HCT116 (cell line): ENCODE data around the gene IL11. TPM values are rescaled to one million over a fixed set of nuclear protein-coding genes. Genes with fewer than 3 reads are reported as not detected.

ENCODE experiments used
- ATAC-seq: fragments of 200-7000 bp; cut with Tn5 transposase; 2 replicates; pipeline ENCODE4 v1.9.1; 2020; ENCODE audit warnings: mild to moderate bottlenecking, moderate library complexity
- BruUV-seq: library from RNA; stranded (reverse); fragments of 400-500 nt; replicated peaks from 2 replicates; lab custom pipeline; 2021; lab: Mats Ljungman, UMichigan
- CTCF ChIA-PET: fragments of 300-600 bp; sonication (Branson Sonifier 250); formaldehyde crosslinking; loops from one replicate; lab custom pipeline; 2021; ENCODE audit warnings: antibody characterized with exemption; lab: Charles Lee
- POLR2A ChIA-PET: fragments of 300-600, 350-600 bp; sonication (Branson Sonifier 250); formaldehyde crosslinking; loops from one replicate; lab custom pipeline; 2021; ENCODE audit warnings: antibody characterized with exemption; lab: Charles Lee
- RAD21 ChIA-PET, 2 experiments: fragments of 300-600 bp; sonication (Branson Sonifier 250); formaldehyde crosslinking; loops; one replicate each; lab custom pipeline; 2023; ENCODE audit warnings: low total read pairs in 2 of 2; ENCODE audit not compliant: uncharacterized antibody in 2 of 2, unreplicated experiment in 2 of 2, low non-redundant PET in 1 of 2; lab: Charles Lee
- DNase-seq: peaks from one replicate; pipeline ENCODE4 v3.0.0-alpha.2; 2010; ENCODE audit warnings: low read depth, low spot score
- H2AFZ ChIP-seq: fragments of 200-600 bp; shearing (Covaris generic), sonication (generic); 2 replicates; pipeline ENCODE4 v1.6.1; 2017; ENCODE audit warnings: low read depth, mixed run types, mixed read lengths, antibody characterized with exemption, low read length; ENCODE audit not compliant: poor library complexity, severe bottlenecking
- H3K27ac ChIP-seq: 2 replicates; pipeline ENCODE4 v1.5.1; 2012; ENCODE audit warnings: low read depth, low read length
- H3K27me3 ChIP-seq: fragments of 200-600 bp; sonication (generic); 2 replicates; pipeline ENCODE4 v1.6.1; 2016; ENCODE audit warnings: mixed run types, low read length, mixed read lengths; ENCODE audit not compliant: insufficient read depth
- H3K36me3 ChIP-seq, 2 experiments: fragments of 200-500 bp in 1 of 2; fragments of 200-600 bp in 1 of 2; sonication (Bioruptor generic) in 1 of 2; sonication (generic) in 1 of 2; 2 replicates each; pipeline versions ENCODE4 v1.5.1 to v1.6.1; 2014 to 2016; ENCODE audit warnings: low read length in 2 of 2, inconsistent platforms in 1 of 2, mixed read lengths in 1 of 2, mixed run types in 1 of 2; ENCODE audit not compliant: insufficient read depth in 2 of 2, control insufficient read depth in 1 of 2
- H3K4me1 ChIP-seq, 2 experiments: fragments of 200-600 bp in 1 of 2; sonication (generic) in 1 of 2; 2 replicates each; pipeline versions ENCODE4 v1.5.1 to v1.6.1; 2012 to 2017; ENCODE audit warnings: low read length in 2 of 2, inconsistent platforms in 1 of 2, mild to moderate bottlenecking in 1 of 2, mixed read lengths in 1 of 2, mixed run types in 1 of 2, moderate library complexity in 1 of 2; ENCODE audit not compliant: insufficient read depth in 2 of 2, control insufficient read depth in 1 of 2
- H3K4me2 ChIP-seq: fragments of 200-600 bp; sonication (generic); 2 replicates; pipeline ENCODE4 v1.6.1; 2017; ENCODE audit warnings: mixed run types, low read length, mixed read lengths
- H3K4me3 ChIP-seq, 2 experiments: fragments of 200-600 bp in 1 of 2; sonication (generic) in 1 of 2; replicated peaks in 1 of 2; 2 replicates each; pipeline ENCODE4 v1.5.1; 2011 to 2016; ENCODE audit warnings: low read length in 2 of 2, control low read depth in 1 of 2, low read depth in 1 of 2, mild to moderate bottlenecking in 1 of 2, mixed read lengths in 1 of 2, mixed run types in 1 of 2
- H3K79me2 ChIP-seq: fragments of 200-600 bp; sonication (generic); 2 replicates; pipeline ENCODE4 v1.6.1; 2017; ENCODE audit warnings: mild to moderate bottlenecking, mixed run types, low read length, moderate library complexity, mixed read lengths; ENCODE audit not compliant: insufficient read depth
- H3K9ac ChIP-seq: fragments of 200-600 bp; sonication (generic); 2 replicates; pipeline ENCODE4 v1.6.1; 2016; ENCODE audit warnings: low read length, mixed read lengths
- H3K9me2 ChIP-seq: fragments of 200-600 bp; sonication (generic), shearing (Covaris generic); 2 replicates; pipeline ENCODE4 v1.6.1; 2017; ENCODE audit warnings: mixed run types, mild to moderate bottlenecking, moderate library complexity; ENCODE audit not compliant: insufficient read depth
- H3K9me3 ChIP-seq, 2 experiments: fragments of 200-500 bp in 1 of 2; fragments of 200-600 bp in 1 of 2; sonication (Bioruptor generic) in 1 of 2; sonication (generic) in 1 of 2; 2 replicates each; pipeline ENCODE4 v1.6.1; 2014 to 2017; ENCODE audit warnings: low read length in 2 of 2, mixed read lengths in 2 of 2, inconsistent platforms in 1 of 2, low read depth in 1 of 2, mild to moderate bottlenecking in 1 of 2, mixed run types in 1 of 2, moderate library complexity in 1 of 2; ENCODE audit not compliant: control insufficient read depth in 1 of 2, insufficient read depth in 1 of 2
- H4K20me1 ChIP-seq: fragments of 200-600 bp; sonication (generic), shearing (Covaris generic); 2 replicates; pipeline ENCODE4 v1.6.1; 2017; ENCODE audit warnings: mixed run types, mild to moderate bottlenecking, moderate library complexity; ENCODE audit not compliant: insufficient read depth
- ATF3 ChIP-seq: IDR thresholded peaks from 2 replicates; pipeline ENCODE4 v1.6.1; 2012
- EZH2phosphoT487 ChIP-seq: fragments of 200-600 bp; IDR thresholded peaks from 2 replicates; pipeline ENCODE4 v1.6.1; 2018; ENCODE audit warnings: antibody characterized with exemption, borderline replicate concordance
- JUND ChIP-seq: IDR thresholded peaks from 2 replicates; pipeline ENCODE4 v1.6.1; 2012
- MAX ChIP-seq: IDR thresholded peaks from 2 replicates; pipeline ENCODE4 v1.6.1; 2012
- POLR2A ChIP-seq: IDR thresholded peaks from 2 replicates; pipeline ENCODE4 v1.7.0; 2011; ENCODE audit warnings: borderline replicate concordance; ENCODE audit not compliant: insufficient read depth, insufficient read length; ENCODE audit errors: extremely low read depth
- RAD21 ChIP-seq: IDR thresholded peaks from 2 replicates; pipeline ENCODE4 v1.6.1; 2012; ENCODE audit warnings: low read depth, mild to moderate bottlenecking
- SIN3A ChIP-seq: IDR thresholded peaks from 2 replicates; pipeline ENCODE4 v1.6.1; 2012; ENCODE audit warnings: low read depth
- SP1 ChIP-seq: IDR thresholded peaks from 2 replicates; pipeline ENCODE4 v1.6.1; 2012; ENCODE audit warnings: low read depth
- TCF7L2 ChIP-seq: IDR thresholded peaks from 2 replicates; pipeline ENCODE4 v1.7.0; 2011; ENCODE audit warnings: borderline replicate concordance, inconsistent platforms; ENCODE audit not compliant: insufficient read depth, insufficient read length; ENCODE audit errors: extremely low read depth
- YY1 ChIP-seq: IDR thresholded peaks from 2 replicates; pipeline ENCODE4 v1.6.1; 2011; ENCODE audit warnings: low read length, low read depth, moderate library complexity, mild to moderate bottlenecking; ENCODE audit not compliant: insufficient replicate concordance; ENCODE audit errors: extremely low read depth
- ZFX ChIP-seq: fragments of 450-650 bp; IDR thresholded peaks from 2 replicates; pipeline ENCODE4 v1.6.1; 2017
- ZNF274 ChIP-seq: fragments of 200-500 bp; sonication (Bioruptor generic); IDR thresholded peaks from 2 replicates; pipeline ENCODE4 v1.6.1; 2014; ENCODE audit warnings: mild to moderate bottlenecking, low read depth, low read length, inconsistent platforms
- intact Hi-C: fragments of 100-400 bp; cut with micrococcal nuclease; formaldehyde crosslinking; loops from 2 replicates; pipeline ENCODE4 v1.10.0; 2022
- total RNA-seq: library from RNA; stranded (reverse); gene quantifications from one replicate; pipeline ENCODE4 v1.2.1, GENCODE V29; 2021; ENCODE audit not compliant: unreplicated experiment

IL11 gene
- total RNA-seq, 1 experiment from 2014 or later: 2.8 TPM

DNA sequence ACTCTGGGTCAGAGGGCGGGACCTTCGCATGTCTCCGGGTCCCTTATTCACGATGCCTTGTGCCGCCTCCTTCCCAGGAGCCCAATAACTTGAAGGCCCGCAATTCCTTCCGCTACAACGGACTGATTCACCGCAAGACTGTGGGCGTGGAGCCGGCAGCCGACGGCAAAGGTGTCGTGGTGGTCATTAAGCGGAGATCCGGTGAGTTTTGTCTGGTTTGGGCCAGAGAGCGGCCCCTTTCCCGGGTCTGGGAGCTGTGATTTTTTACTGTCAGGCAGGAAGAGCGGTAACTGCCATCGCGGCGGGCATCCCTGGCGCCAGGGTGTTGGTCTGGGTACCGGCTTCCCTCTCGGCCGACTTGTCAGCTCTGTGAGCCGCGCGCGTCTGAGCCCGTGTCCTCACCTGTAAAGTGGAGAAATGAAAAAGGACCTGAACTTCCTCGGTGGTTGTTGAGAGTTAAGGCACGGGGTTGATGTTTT is 16.3 kb upstream of the IL11 start:
- RAD21 ChIA-PET: no interaction called here
- peaks cover 6 to 65% of the 10 kb centered on the region in 2 experiments; a peak in 3 of 4 replicates for H3K4me1 ChIP-seq
- POLR2A ChIA-PET: no interaction called here
- H3K4me2 ChIP-seq: peak overlapping the region; percentile 99
- peak overlapping the region; percentile 99 to 100 for H3K4me3 ChIP-seq
- H3K27me3 ChIP-seq: no peaks in the 10 kb centered on the region
- H2AFZ ChIP-seq: no peak overlapping the region
- ATAC-seq (no peak), DNase-seq (no peak)
- CTCF ChIA-PET: no interaction called here
- no peaks in the 10 kb centered on the region for H3K9me2 ChIP-seq
- intact Hi-C loops: no loop called here
- peaks cover 48% of the 10 kb centered on the region; the same call in 1 of the 2 replicates for H4K20me1 ChIP-seq
- no peaks in the 10 kb centered on the region for H3K9me3 ChIP-seq
- peak overlapping the region; percentile 99 for H3K27ac ChIP-seq
- H3K9ac ChIP-seq: peak overlapping the region; percentile 94
- peaks cover 64% of the 10 kb centered on the region for H3K79me2 ChIP-seq
- TSS peak; percentile 71 for BruUV-seq
- H3K36me3 ChIP-seq: peaks cover 18 to 43% of the 10 kb centered on the region in 2 experiments
- TF ChIP-seq ZNF274 (no peak), MAX (no peak), SP1 (no peak), SIN3A (no peak), EZH2phosphoT487 (no peak), POLR2A (no peak), YY1 (no peak), ZFX (no peak), TCF7L2 (no peak), ATF3 (no peak), RAD21 (no peak), JUND (no peak)
